Effector memory CD4-positive, alpha-beta T cell (primary cell): ENCODE results near the gene ALDH7A1.
"Not testable (repeated sequence)": the region's sequence is repeated elsewhere in the genome, so short reads cannot be mapped to it uniquely, and the experiment has no call there.

Experiments used
- DNase-seq, 3 donors: peaks; one replicate each; pipeline ENCODE4 v3.0.0-alpha.2; 2020
- H3K27ac ChIP-seq: 2 replicates; pipeline ENCODE4 v1.7.0; 2013; ENCODE audit warnings: mild to moderate bottlenecking, low read length, moderate library complexity; ENCODE audit not compliant: insufficient read depth, poor library complexity, severe bottlenecking
- H3K27me3 ChIP-seq: replicated peaks from 2 replicates; pipeline ENCODE4 v1.7.0; 2013; ENCODE audit warnings: mild to moderate bottlenecking, low read length; ENCODE audit not compliant: insufficient read depth, control insufficient read depth, poor library complexity, severe bottlenecking
- H3K36me3 ChIP-seq: 2 replicates; pipeline ENCODE4 v1.7.0; 2013; ENCODE audit warnings: mild to moderate bottlenecking, low read length, moderate library complexity; ENCODE audit not compliant: control insufficient read depth, insufficient read depth
- H3K4me1 ChIP-seq: 2 replicates; pipeline ENCODE4 v1.7.0; 2013; ENCODE audit warnings: low read length, mild to moderate bottlenecking; ENCODE audit not compliant: control insufficient read depth, insufficient read depth, poor library complexity, severe bottlenecking
- H3K4me3 ChIP-seq: 2 replicates; pipeline ENCODE4 v1.7.0; 2013; ENCODE audit warnings: low read length, low read depth, mild to moderate bottlenecking; ENCODE audit not compliant: insufficient read depth, poor library complexity, severe bottlenecking
- H3K9me3 ChIP-seq: 2 replicates; pipeline ENCODE4 v1.7.0; 2013; ENCODE audit warnings: mild to moderate bottlenecking, low read length, moderate library complexity; ENCODE audit not compliant: control insufficient read depth

ALDH7A1 gene

GRCh38 chr5:126523818-126524510 is 71.1 kb downstream of the ALDH7A1 start:
- H3K4me3 ChIP-seq: no peak overlapping the region
- no peaks in the 10 kb centered on the region for H3K27me3 ChIP-seq
- no peak for DNase-seq
- no peaks in the 10 kb centered on the region for H3K9me3 ChIP-seq
- H3K36me3 ChIP-seq: no peaks in the 10 kb centered on the region
- no peak overlapping the region for H3K27ac ChIP-seq
- no peaks in the 10 kb centered on the region for H3K4me1 ChIP-seq

DNA sequence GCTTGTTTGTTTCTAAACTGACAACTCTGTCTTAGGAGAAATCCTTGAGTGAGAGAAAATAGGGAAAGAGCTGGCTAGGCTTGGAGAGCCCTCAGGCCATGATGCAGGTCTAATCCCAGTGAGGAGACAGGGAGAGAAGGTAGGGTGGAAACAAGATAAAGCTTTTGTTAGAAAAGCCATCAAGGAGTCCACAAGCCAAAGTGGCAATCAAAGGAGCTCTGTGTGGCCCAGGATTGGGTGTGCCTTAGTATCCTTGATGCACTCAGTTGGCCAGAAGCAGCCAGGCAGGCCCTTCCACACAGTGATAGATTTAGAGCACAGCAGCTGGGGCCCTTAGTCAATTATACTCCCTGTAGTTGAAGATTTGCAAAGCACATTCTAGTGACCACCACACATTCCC is 73.9 kb downstream of the ALDH7A1 start:
- Histone ChIP-seq H3K4me1 (no peaks in the 10 kb centered on the region), H3K27ac (no peak overlapping the region), H3K36me3 (no peaks in the 10 kb centered on the region), H3K9me3 (no peaks in the 10 kb centered on the region), H3K4me3 (no peak overlapping the region), H3K27me3 (no peaks in the 10 kb centered on the region)
- DNase-seq: no peak

GRCh38 chr5:126520593-126520953 is 74.4 kb downstream of the ALDH7A1 start:
- Histone ChIP-seq H3K36me3 (no peaks in the 10 kb centered on the region), H3K9me3 (no peaks in the 10 kb centered on the region), H3K4me3 (no peak overlapping the region), H3K4me1 (no peaks in the 10 kb centered on the region), H3K27me3 (no peaks in the 10 kb centered on the region), H3K27ac (no peak overlapping the region)
- no peak for DNase-seq

DNA sequence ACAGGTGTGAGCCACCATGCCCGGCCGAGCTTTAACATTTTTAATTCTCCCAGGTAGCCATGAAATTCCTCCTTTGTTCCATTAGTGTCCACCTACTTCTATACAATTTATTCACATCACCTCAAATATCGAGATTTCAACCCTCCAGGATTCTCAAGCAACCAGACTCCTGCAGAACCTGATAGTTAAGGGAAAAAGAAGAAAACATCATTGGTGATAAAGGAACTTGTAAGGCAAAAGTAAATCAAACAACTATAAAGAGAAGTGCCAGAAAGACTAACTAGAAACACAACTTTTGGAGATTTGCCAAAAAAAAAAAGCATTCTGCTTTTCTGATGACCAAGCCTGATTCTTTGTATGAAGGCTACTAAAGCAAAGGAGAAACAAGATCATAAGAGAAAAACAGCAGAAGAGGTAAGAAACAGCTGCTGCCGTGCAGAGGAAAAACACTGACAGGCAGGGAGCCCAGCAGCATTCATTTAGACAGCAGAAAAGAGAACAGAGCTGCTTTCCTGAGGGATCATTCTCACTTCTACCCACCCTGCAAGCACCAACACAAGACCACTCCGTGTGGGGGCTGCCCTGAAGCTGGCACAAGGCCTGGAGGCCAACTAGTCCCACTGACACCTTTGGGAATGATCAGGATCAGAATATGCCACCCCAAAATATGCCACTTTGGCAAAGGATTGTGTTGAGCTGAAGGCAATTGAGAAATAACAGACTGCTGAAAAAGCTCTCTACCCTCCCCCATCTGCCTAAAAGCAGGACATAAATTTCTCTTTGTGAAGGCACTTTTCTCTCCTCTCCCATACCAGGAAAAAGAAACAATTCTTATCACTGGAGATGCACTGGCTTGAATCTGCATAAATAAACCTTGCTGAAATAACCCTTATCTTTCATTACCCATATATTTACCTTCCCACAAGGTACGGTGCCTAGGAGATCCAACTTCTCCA is 75.1 kb downstream of the ALDH7A1 start:
- H3K27me3 ChIP-seq: no peaks in the 10 kb centered on the region

GRCh38 chr5:126519223-126519622 is 75.8 kb downstream of the ALDH7A1 start:
- H3K27me3 ChIP-seq, DNase-seq, H3K9me3 ChIP-seq, H3K4me3 ChIP-seq, H3K36me3 ChIP-seq, H3K4me1 ChIP-seq, H3K27ac ChIP-seq: not testable (repeated sequence)

More for the DNA sequence above, 75.1 kb downstream of the ALDH7A1 start:
- Histone ChIP-seq H3K36me3 (no peaks in the 10 kb centered on the region), H3K27ac (no peak overlapping the region), H3K4me1 (no peaks in the 10 kb centered on the region), H3K9me3 (no peaks in the 10 kb centered on the region), H3K4me3 (no peak overlapping the region)
- no peak for DNase-seq

- H3K4me1 ChIP-seq: no peaks in the 10 kb centered on the region
- H3K4me3 ChIP-seq: no peak overlapping the region
- H3K9me3 ChIP-seq: no peaks in the 10 kb centered on the region
- no peaks in the 10 kb centered on the region for H3K27me3 ChIP-seq
- H3K27ac ChIP-seq: no peak overlapping the region
- no peak for DNase-seq
- H3K36me3 ChIP-seq: no peaks in the 10 kb centered on the region
Measured at GRCh38 chr5:126516852-126517251, 78.2 kb downstream of the ALDH7A1 start.

DNA sequence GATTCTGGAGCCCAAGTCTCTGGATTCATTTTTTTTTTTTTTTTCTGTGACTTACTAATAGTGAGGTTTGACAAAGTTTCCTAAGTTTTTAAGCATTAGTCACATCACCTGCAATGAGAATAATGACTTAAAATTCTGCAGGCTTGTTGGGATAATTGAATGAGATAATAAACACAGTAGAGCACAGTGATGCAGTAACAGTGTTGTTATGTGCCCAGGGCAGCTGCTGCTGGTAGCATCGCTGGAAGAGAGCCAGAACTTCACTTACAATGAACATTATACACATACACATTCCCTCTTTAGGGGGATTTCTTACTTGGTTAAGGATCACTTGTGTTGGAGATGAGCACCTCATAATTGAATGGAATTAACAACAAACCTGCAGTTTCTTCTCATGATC is 78.9 kb downstream of the ALDH7A1 start:
- H3K27me3 ChIP-seq: no peaks in the 10 kb centered on the region
- DNase-seq: no peak
- no peak overlapping the region for H3K4me3 ChIP-seq
- H3K36me3 ChIP-seq: no peaks in the 10 kb centered on the region
- no peaks in the 10 kb centered on the region for H3K4me1 ChIP-seq
- H3K9me3 ChIP-seq: no peaks in the 10 kb centered on the region
- H3K27ac ChIP-seq: no peak overlapping the region

- H3K27me3 ChIP-seq: no peaks in the 10 kb centered on the region
- H3K4me3 ChIP-seq: no peak overlapping the region
- DNase-seq: no peak
- H3K9me3 ChIP-seq: no peaks in the 10 kb centered on the region
- no peaks in the 10 kb centered on the region for H3K4me1 ChIP-seq
- H3K36me3 ChIP-seq: no peaks in the 10 kb centered on the region
- H3K27ac ChIP-seq: no peak overlapping the region
Measured at GRCh38 chr5:126515337-126515736, 79.7 kb downstream of the ALDH7A1 start.

DNA sequence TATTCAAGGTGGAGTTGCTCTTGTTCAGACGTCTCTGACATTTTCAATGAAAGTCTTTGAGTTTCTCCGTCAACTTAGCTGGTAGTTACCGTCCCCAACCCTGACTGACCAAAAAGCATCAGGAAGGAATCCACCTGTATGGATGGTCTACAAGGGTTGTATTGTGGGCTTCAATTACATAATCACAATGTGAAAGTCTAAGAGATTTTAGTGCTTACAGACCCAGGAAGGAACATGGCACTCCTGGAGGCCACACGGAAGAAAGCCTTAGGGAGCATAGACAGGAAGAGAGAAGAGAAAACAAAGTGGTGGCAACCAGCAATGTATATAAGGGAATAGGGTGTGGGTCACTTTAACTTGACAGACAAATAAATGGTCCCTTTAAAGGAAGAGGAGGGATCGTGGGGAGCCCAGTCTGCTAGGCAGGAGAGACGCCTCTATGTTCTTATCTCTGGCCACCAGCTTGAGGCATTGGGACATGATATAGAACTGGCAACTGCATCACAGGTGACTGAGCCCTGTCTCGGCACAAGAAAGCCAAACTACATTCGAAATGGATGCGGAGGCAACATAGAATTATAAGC is 80.4 kb downstream of the ALDH7A1 start:
- Histone ChIP-seq H3K27ac (no peak overlapping the region), H3K27me3 (no peaks in the 10 kb centered on the region), H3K4me3 (no peak overlapping the region), H3K36me3 (no peaks in the 10 kb centered on the region), H3K4me1 (peaks cover 3% of the 10 kb centered on the region), H3K9me3 (no peaks in the 10 kb centered on the region)
- no peak for DNase-seq

- Histone ChIP-seq H3K4me1 (peaks cover 7% of the 10 kb centered on the region), H3K27me3 (no peaks in the 10 kb centered on the region), H3K27ac (no peak overlapping the region), H3K36me3 (no peaks in the 10 kb centered on the region), H3K9me3 (no peaks in the 10 kb centered on the region), H3K4me3 (no peak overlapping the region)
- no peak for DNase-seq
Measured at GRCh38 chr5:126514131-126514557, 80.9 kb downstream of the ALDH7A1 start.
